Activated naive CD4-positive, alpha-beta T cell treated with Interleukin-2 at 50 U/mL for 16 hours (primary cell): Measurements from ENCODE around the gene ZNF772.
"Not testable (repeated sequence)": the region's sequence is repeated elsewhere in the genome, so short reads cannot be mapped to it uniquely, and the experiment has no call there.

ENCODE experiments used
- DNase-seq: peaks from one replicate; pipeline ENCODE4 v3.0.0-alpha.2; 2020

Gene ZNF772

GRCh38 chr19:57477191-57478008, at the start of gene ZNF772:
Gene ZNF772 (minus strand): TSS chr19:57477566. CDS start chr19:57477309, 257 bp downstream.
- DNase-seq: peak; percentile 91

GRCh38 chr19:57518021-57518420, 40.7 kb upstream of the ZNF772 start:
- DNase-seq: not testable (repeated sequence)

- DNase-seq: no peak
Measured at GRCh38 chr19:57515255-57515654, 37.9 kb upstream of the ZNF772 start.

DNA sequence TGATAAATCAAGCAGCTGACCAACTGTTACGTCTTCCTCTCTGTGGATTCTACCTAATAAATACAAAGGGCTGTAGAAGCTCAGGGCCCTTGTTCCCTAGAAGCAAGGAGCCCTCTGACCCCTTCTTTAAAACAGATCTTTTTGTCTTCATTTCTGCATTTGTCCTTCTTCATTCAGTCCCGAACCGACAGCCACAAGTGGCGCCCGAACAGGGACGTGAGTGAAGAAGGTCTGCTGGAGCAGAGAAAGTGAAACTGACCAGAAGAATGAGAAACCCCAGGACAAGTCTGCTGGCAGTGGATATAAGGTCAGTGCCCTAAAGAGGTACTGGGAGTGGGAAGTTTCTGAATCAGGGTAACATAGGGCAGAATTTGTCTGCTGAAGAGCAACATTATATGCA, 35.5 kb upstream of the ZNF772 start:
- DNase-seq: no peak

DNA sequence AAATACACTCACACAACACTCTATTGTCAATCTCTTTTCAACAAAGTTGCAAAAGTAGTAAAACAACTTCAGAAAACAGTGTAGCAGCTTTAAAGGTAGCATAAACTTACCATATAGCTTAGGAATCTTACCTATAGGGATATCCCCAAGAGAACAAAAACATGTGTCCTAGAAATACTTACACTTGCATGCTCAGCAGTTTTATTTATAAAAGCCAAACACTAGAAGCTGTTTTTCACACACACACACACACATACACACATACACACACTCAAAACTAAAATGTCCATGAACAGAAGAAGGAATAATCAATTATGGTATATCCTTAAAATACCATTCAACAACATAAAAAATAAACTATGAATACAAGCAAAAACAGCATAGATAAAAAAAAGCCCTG, 34.1 kb upstream of the ZNF772 start:
- no peak for DNase-seq

- DNase-seq: no peak
Measured at GRCh38 chr19:57506163-57506562, 28.8 kb upstream of the ZNF772 start.

DNA sequence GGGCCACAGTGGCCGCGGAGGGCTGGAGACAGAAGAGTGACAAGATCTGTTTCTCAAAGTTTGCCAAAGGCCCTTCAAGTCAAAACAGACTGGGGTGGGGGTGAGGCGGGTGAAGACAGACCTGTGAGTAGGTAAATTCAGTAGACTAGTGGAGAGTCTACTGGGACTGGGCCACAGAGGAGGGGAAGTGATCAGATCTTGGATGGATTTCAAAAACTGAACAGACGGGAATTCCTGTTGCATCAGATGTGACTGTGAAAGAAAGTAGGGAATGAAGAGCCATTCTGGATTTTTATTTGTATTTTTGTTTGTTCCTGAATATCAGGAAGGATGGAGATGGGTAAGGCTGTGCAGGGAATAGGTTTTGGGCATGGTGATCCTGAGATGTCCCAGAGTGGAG, 23.0 kb upstream of the ZNF772 start:
- DNase-seq: not testable (repeated sequence)

- peak; percentile 97 for DNase-seq
Measured at GRCh38 chr19:57499680-57500395, 22.5 kb upstream of the ZNF772 start, which contains the start of gene ZNF773. Gene ZNF773 (plus strand): TSS chr19:57499938. CDS start chr19:57500081, 143 bp downstream.

DNA sequence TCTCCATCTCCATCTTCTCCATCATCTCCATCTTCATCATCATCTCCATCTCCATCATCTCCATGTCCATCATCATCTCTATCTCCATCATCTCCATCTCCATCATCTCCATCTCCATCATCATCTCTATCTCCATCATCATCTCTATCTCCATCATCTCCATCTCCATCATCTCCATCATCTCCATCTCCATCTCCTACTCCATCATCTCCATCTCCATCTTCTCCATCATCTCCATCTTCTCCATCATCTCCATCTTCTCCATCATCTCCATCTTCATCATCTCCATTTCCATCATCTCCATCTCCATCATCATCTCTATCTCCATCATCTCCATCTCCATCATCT, 21.9 kb upstream of the ZNF772 start:
- DNase-seq: not testable (repeated sequence)

GRCh38 chr19:57488299-57488644, 10.9 kb upstream of the ZNF772 start:
- not testable (repeated sequence) for DNase-seq

DNA sequence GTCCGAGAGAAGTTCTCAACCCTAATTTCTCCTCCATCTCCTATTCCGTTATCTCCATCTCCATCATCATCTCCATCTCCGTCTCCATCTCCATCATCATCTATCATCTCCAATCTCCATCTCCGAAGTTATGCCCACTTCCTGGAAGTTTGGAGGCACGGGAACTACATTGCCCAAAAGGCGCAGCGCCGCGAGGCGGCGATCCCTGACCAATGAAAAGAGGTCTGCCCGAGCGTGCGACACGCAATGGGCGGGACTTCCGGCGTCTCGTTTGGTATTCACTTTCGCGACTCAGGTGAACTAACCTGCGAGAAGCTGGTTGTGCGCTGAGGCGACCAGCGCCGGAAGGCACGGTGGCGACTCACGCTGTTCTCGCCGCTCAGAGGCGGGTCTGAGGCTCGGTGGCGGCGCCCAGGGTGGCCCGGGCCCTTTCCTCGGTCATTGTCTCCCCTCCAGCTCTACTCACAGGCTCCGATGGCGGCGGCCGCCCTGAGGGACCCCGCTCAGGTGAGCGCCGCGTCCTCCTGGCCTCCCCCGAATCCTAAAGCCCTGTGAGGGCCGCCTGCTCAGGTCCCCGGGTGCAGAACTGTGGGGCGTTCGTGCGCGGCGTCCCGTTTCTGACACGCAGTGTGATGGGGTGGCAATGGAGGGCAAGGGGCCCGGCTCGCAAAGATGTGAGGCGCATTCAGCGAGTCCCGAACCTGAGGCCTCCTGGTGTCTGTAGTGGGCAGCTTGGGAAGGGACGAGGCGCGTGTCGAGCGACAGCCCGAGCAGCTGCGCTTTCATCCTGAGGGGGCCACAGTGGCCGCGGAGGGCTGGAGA, 10.3 kb upstream of the ZNF772 start, which contains the start of gene ZNF419:
Gene ZNF419 (plus strand): TSS at position 274 of the 822 bp plus-strand sequence. CDS start 201 bp downstream, at position 475.
- peak; percentile 95 for DNase-seq

GRCh38 chr19:57473646-57474045, 3.7 kb downstream of the ZNF772 start:
- DNase-seq: no peak

- no peak for DNase-seq
Measured at GRCh38 chr19:57466489-57466888, 10.9 kb downstream of the ZNF772 start.

DNA sequence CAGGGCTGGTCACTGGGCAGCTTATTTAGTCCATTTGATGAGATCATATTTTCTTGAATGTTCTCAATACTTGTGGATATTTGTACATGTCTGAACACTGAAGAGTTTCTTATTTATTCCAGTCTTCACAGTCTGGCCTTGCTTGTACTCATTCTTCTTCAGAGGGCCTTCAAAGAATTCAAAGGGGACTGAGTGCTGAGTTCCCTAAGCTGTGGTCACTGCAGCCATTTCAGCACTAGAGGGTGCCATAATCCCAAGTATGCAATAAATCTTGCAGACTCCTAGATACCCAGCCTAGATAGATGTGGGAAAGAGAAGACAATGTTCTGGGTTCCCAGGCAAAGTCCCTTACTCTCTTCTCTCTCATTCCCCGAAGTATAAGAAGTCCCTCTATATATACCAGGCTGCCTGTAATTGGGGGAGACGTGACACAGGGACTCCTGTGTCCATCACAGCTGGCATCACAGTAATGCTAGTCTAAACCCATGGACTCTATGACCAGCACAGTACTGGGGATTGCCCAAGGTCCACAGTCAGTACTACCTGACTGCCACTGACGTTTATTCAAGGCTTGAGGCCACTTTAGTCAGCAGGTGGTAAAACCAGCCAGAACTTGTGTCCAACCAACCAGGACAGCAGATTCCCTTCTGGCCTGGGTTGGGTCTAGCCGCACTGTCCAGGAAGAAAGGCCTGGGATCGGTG, 11.5 kb downstream of the ZNF772 start:
- DNase-seq: peak; percentile 26

DNA sequence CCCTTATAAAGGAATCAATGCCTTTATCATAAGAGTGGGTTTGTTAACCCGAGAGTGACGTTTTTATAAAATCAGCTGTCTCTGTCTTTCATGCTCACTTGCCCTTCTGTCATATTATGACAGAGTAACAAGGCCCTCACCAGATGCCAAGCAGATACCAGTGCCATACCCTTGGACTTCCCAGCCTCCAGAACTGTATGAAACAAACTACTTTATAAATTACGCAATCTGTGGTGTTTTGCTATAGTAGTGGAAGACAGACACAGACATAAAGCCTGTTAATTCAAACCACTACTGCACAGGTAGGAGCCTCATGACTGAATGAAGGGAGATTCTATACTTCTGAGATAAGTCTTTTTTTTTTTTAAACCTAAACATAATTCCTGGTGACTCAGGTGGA, 25.1 kb downstream of the ZNF772 start:
- no peak for DNase-seq

GRCh38 chr19:57443121-57443696, 34.2 kb downstream of the ZNF772 start:
- no peak for DNase-seq

DNA sequence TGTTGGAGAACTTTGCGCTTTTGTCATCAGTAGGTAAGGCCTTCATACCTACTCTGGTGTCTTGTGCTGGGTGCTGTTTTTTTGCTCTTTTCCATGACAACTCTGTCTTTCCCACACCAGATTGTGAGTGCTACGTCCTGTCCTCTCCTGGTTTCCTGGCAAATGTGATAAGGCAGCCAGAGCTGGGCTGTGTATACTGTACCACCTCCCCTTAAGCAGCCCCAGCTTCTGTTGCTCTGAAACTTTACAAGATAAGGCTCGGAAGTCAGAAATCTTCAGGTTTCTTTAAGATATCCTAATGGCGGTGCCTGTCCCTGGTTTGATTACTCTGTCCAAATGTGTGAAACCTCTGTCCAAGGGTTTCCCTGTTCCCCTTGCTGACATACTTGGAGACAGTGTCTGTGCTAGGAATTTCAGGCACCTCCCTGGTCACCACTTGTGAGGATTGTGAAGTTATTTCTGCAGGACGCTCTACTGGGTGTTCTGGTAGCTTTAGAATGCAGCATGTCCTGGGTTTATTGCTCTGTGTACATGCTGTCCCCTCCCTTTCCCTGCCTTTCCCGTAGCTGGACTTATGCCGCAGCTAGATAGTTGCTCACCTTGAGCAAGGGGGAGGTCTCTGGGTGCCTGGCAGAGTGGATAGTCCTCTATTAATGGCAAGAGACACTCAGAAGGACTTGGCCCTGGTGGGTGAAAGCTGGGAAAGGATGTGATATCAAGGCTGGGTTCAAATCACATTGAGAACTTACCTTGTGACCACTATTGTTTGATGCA, 35.2 kb downstream of the ZNF772 start:
- no peak for DNase-seq

DNA sequence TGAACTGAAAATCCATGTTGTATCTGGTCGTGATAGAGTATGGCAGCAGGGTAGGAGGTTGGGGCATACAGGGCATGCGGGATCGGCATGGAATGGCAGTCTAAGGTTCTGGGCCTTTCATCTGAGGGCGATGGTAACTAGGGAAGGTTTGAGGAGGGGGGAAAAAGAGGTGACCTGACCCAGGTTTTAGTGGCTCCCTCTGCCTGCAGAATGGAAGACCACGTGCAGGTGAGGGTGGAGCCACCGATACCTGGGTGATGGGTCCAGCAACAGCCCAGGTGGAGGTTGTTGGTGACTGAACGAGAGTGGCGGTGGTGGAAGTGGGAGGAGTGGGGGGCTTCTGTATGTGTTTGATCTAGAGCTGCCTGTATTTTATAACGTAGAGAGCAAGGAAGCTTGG, 38.4 kb downstream of the ZNF772 start:
- DNase-seq: no peak

DNA sequence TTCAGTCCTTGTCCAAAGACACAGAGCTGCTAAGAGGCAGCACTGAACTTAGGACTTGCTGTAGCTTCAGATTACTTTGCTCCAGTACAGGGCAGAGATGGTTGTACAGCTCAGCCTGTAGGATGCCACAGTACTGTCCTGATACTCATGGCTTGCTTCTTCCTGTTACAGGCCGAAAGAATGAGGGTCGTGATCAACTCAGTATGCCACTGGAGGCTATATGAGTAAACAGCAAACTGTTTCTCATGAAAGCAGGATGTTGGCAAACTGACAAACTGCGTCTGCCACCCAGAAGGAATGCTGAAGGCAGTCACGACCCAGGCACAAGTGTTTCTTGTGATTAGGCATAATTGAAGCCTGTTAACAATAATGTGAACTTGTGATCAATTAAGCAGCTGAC, 39.4 kb downstream of the ZNF772 start:
- DNase-seq: no peak

- DNase-seq: no peak
Measured at GRCh38 chr19:57436417-57436816, 40.9 kb downstream of the ZNF772 start.
